SK-N-DZ (cell line): Measurements from ENCODE around the gene NEMF.
A peak's percentile ranks its signal among the peaks of the same experiment; 100 is the strongest.
"Not testable (repeated sequence)": the region's sequence is repeated elsewhere in the genome, so short reads cannot be mapped to it uniquely, and the experiment has no call there.

Source experiments
- DNase-seq: peaks from one replicate; pipeline ENCODE4 v3.0.0-alpha.2; 2015; ENCODE audit warnings: low spot score

NEMF gene

GRCh38 chr14:49880267-49881064, 27.9 kb upstream of the NEMF start:
- no peak for DNase-seq

GRCh38 chr14:49879646-49880204, 27.1 kb upstream of the NEMF start:
- DNase-seq: peak; percentile 46

- no peak for DNase-seq
Observed at GRCh38 chr14:49876563-49877127, 24.1 kb upstream of the NEMF start.

- no peak for DNase-seq
Observed at GRCh38 chr14:49875640-49876198, 23.1 kb upstream of the NEMF start.

- not testable (repeated sequence) for DNase-seq
Observed at GRCh38 chr14:49873548-49873947, 21.0 kb upstream of the NEMF start.

- no peak for DNase-seq
Observed at GRCh38 chr14:49870908-49871307, 18.3 kb upstream of the NEMF start.

- no peak for DNase-seq
Observed at GRCh38 chr14:49868720-49869114, 16.1 kb upstream of the NEMF start.

- DNase-seq: peak; percentile 89
Observed at GRCh38 chr14:49867831-49868719, 15.5 kb upstream of the NEMF start.

- DNase-seq: peak; percentile 61
Observed at GRCh38 chr14:49865431-49865859, 12.9 kb upstream of the NEMF start.

- no peak for DNase-seq
Observed at GRCh38 chr14:49863487-49864281, 11.1 kb upstream of the NEMF start.

- DNase-seq: peak; percentile 84
Observed at GRCh38 chr14:49862089-49862673, 9.6 kb upstream of the NEMF start.

GRCh38 chr14:49861699-49862088, 9.1 kb upstream of the NEMF start:
- peak; percentile 69 for DNase-seq

GRCh38 chr14:49860988-49861698, 8.6 kb upstream of the NEMF start:
- no peak for DNase-seq

GRCh38 chr14:49858383-49858782, 5.8 kb upstream of the NEMF start:
- no peak for DNase-seq

GRCh38 chr14:49857427-49858003, 4.9 kb upstream of the NEMF start:
- no peak for DNase-seq

- DNase-seq: peak; percentile 76
Observed at GRCh38 chr14:49853572-49854375, 1.2 kb upstream of the NEMF start.

- DNase-seq: no peak
Observed at GRCh38 chr14:49853158-49853477, 530 bp upstream of the NEMF start.

- no peak for DNase-seq
Observed at GRCh38 chr14:49851813-49852212, 775 bp downstream of the NEMF start.
